H7 (cell line): ENCODE data around the gene NOL9. TPM values are rescaled to one million over a fixed set of nuclear protein-coding genes. Genes with fewer than 3 reads are reported as not detected.
A peak's percentile ranks its signal among the peaks of the same experiment; 100 is the strongest.
"Not testable (repeated sequence)": the region's sequence is repeated elsewhere in the genome, so short reads cannot be mapped to it uniquely, and the experiment has no call there.

ENCODE experiments used
- DNase-seq: peaks from one replicate; pipeline ENCODE4 v3.0.0; 2012
- H3K27me3 ChIP-seq: 2 replicates; pipeline ENCODE4 v1.6.0; 2011; ENCODE audit warnings: mild to moderate bottlenecking, low read length; ENCODE audit not compliant: control insufficient read depth, insufficient read depth
- H3K36me3 ChIP-seq: replicated peaks from 2 replicates; pipeline ENCODE4 v1.5.1; 2011; ENCODE audit warnings: low read length; ENCODE audit not compliant: control insufficient read depth, insufficient read depth
- H3K4me3 ChIP-seq: 2 replicates; pipeline ENCODE4 v1.5.1; 2011; ENCODE audit warnings: low read depth, mild to moderate bottlenecking, control low read depth, low read length, moderate library complexity; ENCODE audit not compliant: insufficient read depth
- total RNA-seq: library from RNA; depleted of rRNA; stranded (reverse); fragments of >200 nt; shearing (Covaris generic); gene quantifications from 2 replicates; pipeline ENCODE4 v1.2.3, GENCODE V29; 2014

NOL9 gene
- total RNA-seq, 1 experiment from 2014 or later: 32.7 TPM

GRCh38 chr1:6502000-6502891 is 52.1 kb downstream of the NOL9 start:
- H3K4me3 ChIP-seq: no peak overlapping the region
- DNase-seq: peak; percentile 60
- peaks cover 16% of the 10 kb centered on the region for H3K27me3 ChIP-seq
- H3K36me3 ChIP-seq: no peaks in the 10 kb centered on the region

GRCh38 chr1:6501279-6501813 is 53.0 kb downstream of the NOL9 start:
- Histone ChIP-seq H3K4me3 (no peak overlapping the region), H3K36me3 (no peaks in the 10 kb centered on the region), H3K27me3 (peaks cover 23% of the 10 kb centered on the region)
- DNase-seq: peak; percentile 39

GRCh38 chr1:6500544-6501278 is 53.6 kb downstream of the NOL9 start:
- H3K4me3 ChIP-seq: no peak overlapping the region
- H3K36me3 ChIP-seq: no peaks in the 10 kb centered on the region
- DNase-seq: peak; percentile 58
- peaks cover 29% of the 10 kb centered on the region for H3K27me3 ChIP-seq

GRCh38 chr1:6499296-6499695 is 55.0 kb downstream of the NOL9 start:
- Histone ChIP-seq H3K27me3 (peaks cover 30% of the 10 kb centered on the region), H3K36me3 (no peaks in the 10 kb centered on the region), H3K4me3 (no peak overlapping the region)
- no peak for DNase-seq

GRCh38 chr1:6498576-6499111 is 55.7 kb downstream of the NOL9 start:
- no peak overlapping the region for H3K4me3 ChIP-seq
- DNase-seq: no peak
- no peaks in the 10 kb centered on the region for H3K36me3 ChIP-seq
- peaks cover 30% of the 10 kb centered on the region for H3K27me3 ChIP-seq

- Histone ChIP-seq H3K36me3 (no peaks in the 10 kb centered on the region), H3K4me3 (peak overlapping the region; percentile 60), H3K27me3 (peaks cover 30% of the 10 kb centered on the region)
- no peak for DNase-seq
Measured at GRCh38 chr1:6497867-6498575, 56.3 kb downstream of the NOL9 start.

GRCh38 chr1:6497215-6497866 is 57.0 kb downstream of the NOL9 start:
- peak overlapping the region; percentile 60 for H3K4me3 ChIP-seq
- H3K27me3 ChIP-seq: peaks cover 30% of the 10 kb centered on the region
- peak; percentile 99 for DNase-seq
- H3K36me3 ChIP-seq: no peaks in the 10 kb centered on the region

- H3K27me3 ChIP-seq: peaks cover 30% of the 10 kb centered on the region
- no peak for DNase-seq
- H3K4me3 ChIP-seq: peak overlapping the region; percentile 60
- no peaks in the 10 kb centered on the region for H3K36me3 ChIP-seq
Measured at GRCh38 chr1:6496890-6497214, 57.5 kb downstream of the NOL9 start.

- Histone ChIP-seq H3K36me3 (no peaks in the 10 kb centered on the region), H3K4me3 (peak overlapping the region; percentile 60), H3K27me3 (peaks cover 30% of the 10 kb centered on the region)
- peak; percentile 82 for DNase-seq
Measured at GRCh38 chr1:6496365-6496721, 58.0 kb downstream of the NOL9 start.

- H3K4me3 ChIP-seq: no peak overlapping the region
- peaks cover 30% of the 10 kb centered on the region for H3K27me3 ChIP-seq
- DNase-seq: peak; percentile 83
- no peaks in the 10 kb centered on the region for H3K36me3 ChIP-seq
Measured at GRCh38 chr1:6495540-6496364, 58.6 kb downstream of the NOL9 start.

GRCh38 chr1:6495041-6495441 is 59.3 kb downstream of the NOL9 start:
- Histone ChIP-seq H3K4me3 (no peak overlapping the region), H3K36me3 (no peaks in the 10 kb centered on the region), H3K27me3 (peaks cover 30% of the 10 kb centered on the region)
- DNase-seq: no peak

GRCh38 chr1:6494627-6495026 is 59.7 kb downstream of the NOL9 start:
- peaks cover 30% of the 10 kb centered on the region for H3K27me3 ChIP-seq
- H3K36me3 ChIP-seq: no peaks in the 10 kb centered on the region
- no peak for DNase-seq
- H3K4me3 ChIP-seq: no peak overlapping the region

GRCh38 chr1:6493834-6494223 is 60.5 kb downstream of the NOL9 start:
- not testable (repeated sequence) for H3K4me3 ChIP-seq, H3K36me3 ChIP-seq, DNase-seq
- H3K27me3 ChIP-seq: peaks cover 29% of the 10 kb centered on the region
